Bronchial epithelial cell (primary cell): ENCODE results near the gene FAM25G. TPM values are rescaled to one million over a fixed set of nuclear protein-coding genes. Genes with fewer than 3 reads are reported as not detected.
"Not testable (repeated sequence)": the region's sequence is repeated elsewhere in the genome, so short reads cannot be mapped to it uniquely, and the experiment has no call there.

Experiments used
- DNase-seq: peaks from one replicate; pipeline ENCODE4 v3.0.0-alpha.2; 2010; ENCODE audit warnings: low read depth
- FAIRE-seq: peaks from 2 replicates; lab custom pipeline; 2011; peaks lifted over from hg19 to GRCh38; lab: Jason Lieb, UNC
- H3K27me3 ChIP-seq: 2 replicates; pipeline ENCODE4 v1.5.1; 2011; ENCODE audit warnings: low read length; ENCODE audit not compliant: control insufficient read depth, insufficient read depth
- H3K36me3 ChIP-seq: 2 replicates; pipeline ENCODE4 v1.5.1; 2011; ENCODE audit warnings: low read length; ENCODE audit not compliant: control insufficient read depth, insufficient read depth
- H3K4me3 ChIP-seq: 2 replicates; pipeline ENCODE4 v1.5.1; 2011; ENCODE audit warnings: mild to moderate bottlenecking, low read depth, low read length, control low read depth
- total RNA-seq: library from RNA; depleted of rRNA; stranded (reverse); fragments of >200 nt; gene quantifications from 2 replicates; pipeline ENCODE4 v1.2.1, GENCODE V29; 2014
- TF ChIP-seq, protein P1 (sequence below): IDR thresholded peaks from 2 replicates; pipeline ENCODE4 v1.5.1; 2011; ENCODE audit warnings: mild to moderate bottlenecking, moderate library complexity, low read length, control low read depth, inconsistent platforms; ENCODE audit not compliant: insufficient read depth, severe bottlenecking

The FAM25G gene
- total RNA-seq, 1 donor from 2014 or later, result not detected

DNA sequence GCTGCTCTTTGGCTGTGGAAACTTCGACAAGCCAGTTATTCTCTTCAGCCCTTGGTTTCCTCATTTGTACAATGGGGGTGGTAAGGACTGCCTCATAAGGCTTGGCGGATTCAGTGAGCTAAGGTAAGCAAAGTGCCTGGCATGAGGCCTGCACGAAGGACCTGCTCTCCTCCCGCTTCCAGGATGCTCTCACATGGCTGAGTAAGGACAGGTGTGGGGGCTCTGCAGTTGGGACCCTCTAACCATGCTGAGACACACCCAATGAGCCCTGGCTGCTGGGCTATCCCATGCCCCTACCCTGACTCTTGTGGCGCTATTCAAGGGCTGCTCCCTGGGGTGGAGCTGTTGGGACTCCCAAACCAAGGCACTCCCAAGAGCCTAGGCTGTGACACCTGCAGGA is 16.4 kb downstream of the FAM25G start:
- H3K27me3 ChIP-seq, FAIRE-seq, DNase-seq, H3K4me3 ChIP-seq, H3K36me3 ChIP-seq: not testable (repeated sequence)

DNA sequence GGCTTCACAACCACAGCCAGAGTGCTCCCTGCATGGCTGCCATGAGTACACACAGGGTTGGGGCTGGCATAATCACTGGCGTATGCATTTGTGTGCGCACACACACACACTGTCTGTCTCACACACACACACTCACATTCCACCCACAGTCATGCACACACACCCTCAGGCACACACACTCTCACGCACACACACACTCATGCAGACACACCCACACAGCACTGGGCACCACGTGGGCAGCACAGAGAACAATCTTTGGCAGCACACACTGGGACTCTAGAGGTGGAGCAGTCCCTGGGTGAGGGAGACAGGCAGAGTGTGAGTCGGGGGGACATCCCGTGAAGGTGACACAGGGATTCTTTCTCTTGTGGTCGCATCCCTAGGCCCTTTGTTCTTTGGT is 18.0 kb downstream of the FAM25G start:
- not testable (repeated sequence) for H3K4me3 ChIP-seq, FAIRE-seq, H3K27me3 ChIP-seq, H3K36me3 ChIP-seq, DNase-seq

DNA sequence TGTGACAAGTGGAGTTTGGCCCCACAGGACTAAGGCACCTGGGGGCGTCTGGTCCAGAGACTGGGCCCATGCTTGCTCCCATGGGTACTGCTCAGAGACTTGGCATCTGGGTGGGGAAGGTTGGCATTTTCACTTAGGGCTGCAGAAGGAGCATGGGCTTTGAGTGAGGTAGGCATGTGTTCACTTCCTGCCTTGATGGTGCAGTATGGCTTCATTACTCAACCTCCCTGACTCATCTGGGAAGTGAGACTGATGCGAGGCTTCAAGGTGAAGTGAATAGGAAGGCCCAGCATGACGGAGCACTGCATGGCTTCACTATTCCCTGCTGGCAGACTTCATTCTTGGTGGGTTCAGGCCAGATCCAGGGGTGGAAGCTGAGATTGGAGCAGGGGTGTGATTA is 18.9 kb downstream of the FAM25G start:
- not testable (repeated sequence) for FAIRE-seq

DNA sequence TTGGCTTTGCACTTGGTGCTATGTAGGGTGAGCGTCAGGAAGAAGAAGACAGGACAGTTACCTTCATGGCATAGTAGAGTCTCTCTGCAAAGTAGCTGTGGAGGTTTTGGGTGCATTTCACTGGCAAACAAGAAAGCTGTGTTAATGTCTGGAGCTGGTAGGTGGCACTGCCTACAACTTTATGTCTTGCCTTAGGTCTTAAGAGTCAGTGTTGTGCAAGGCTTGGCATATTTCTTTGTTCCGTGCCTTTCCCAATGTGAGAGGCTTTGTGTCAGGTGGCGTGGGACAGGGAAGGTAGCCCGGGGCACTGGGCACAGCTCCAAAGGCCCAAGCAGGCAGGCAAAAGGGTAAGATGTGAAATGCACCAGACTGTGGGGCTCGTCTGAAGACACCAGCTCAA is 19.4 kb downstream of the FAM25G start:
- H3K27me3 ChIP-seq, H3K36me3 ChIP-seq, DNase-seq, H3K4me3 ChIP-seq, FAIRE-seq: not testable (repeated sequence)

More for the DNA sequence above, 18.9 kb downstream of the FAM25G start:
- H3K27me3 ChIP-seq, H3K4me3 ChIP-seq, H3K36me3 ChIP-seq, DNase-seq: not testable (repeated sequence)

DNA sequence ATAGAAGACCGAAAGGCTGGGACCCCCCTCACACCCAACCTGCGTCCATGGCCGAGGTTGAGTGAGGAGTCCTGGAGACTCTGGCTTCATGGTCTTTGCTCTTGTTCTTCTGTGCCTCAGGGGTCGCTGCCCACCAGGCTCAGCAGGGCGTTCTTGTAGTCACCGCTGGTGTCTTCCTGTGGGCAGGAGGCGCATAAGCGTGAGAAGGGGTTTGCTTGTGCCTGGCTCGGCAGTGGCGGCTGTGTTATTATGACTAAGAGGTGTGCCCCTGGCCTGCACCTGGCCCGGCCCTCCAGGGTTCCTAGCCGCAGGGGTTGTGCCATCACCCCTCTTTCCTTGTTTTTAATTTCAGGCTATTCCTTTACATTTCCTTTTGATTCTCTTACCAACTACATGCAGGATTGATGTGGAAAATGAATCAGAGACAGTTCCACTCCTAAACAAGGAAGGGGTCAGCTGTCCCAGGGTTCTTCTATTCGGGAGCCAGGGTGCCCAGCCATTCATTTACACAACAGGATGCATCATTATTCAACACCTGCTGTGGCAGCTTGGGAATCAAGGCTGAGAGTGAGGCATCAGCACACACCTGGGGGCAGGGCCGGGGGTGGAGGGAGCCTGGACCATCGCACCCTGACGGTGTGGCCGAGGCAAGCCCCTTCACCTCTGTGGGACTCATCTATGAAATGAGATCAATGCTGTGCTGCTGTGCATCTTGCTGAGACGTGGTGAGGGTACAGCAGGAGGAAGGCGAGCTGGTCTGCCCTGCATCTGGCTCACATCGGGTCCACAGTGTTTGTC is 22.6 kb downstream of the FAM25G start:
- not testable (repeated sequence) for H3K4me3 ChIP-seq, FAIRE-seq, H3K27me3 ChIP-seq, H3K36me3 ChIP-seq, DNase-seq

DNA sequence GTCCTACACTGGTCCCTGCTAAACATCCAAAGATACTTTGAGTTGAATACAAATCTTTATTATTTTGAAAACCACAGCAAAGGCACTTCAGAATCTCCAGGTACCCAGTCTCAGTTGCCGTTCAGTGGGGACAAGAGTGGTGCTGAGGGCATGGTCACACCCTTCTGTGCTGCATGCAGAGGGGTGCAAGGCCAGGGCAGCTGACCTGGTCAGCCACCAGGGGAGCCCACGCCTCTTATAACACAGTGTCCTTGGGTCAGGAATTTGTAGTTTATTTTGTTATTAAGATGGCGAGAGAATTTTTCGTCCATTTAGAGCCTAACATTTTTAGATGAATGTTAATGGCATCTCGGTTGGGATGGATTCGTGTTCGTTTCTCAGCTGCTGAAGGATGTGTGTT is 23.5 kb downstream of the FAM25G start:
- not testable (repeated sequence) for DNase-seq, FAIRE-seq, H3K27me3 ChIP-seq, H3K4me3 ChIP-seq, H3K36me3 ChIP-seq

DNA sequence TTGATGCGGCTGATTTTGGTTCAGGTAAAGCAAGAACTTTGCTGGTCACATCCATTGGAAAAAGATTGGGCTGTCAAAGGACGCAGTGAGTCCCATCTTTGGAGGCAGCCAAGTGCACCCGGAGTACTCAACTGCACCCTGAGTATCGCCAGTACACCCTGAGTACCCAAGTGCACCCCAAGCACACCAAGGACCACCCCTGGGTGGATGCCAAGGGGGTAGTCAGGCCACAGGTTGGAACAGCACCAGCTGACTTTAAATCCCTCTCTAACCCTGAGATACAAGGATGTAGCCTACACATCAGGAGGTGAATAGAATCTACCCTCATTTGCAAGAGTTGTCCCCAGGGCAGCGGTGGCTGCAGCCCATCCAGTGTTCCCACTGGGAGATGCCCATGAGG is 24.0 kb downstream of the FAM25G start:
- not testable (repeated sequence) for DNase-seq, H3K4me3 ChIP-seq, H3K36me3 ChIP-seq, H3K27me3 ChIP-seq, FAIRE-seq

DNA sequence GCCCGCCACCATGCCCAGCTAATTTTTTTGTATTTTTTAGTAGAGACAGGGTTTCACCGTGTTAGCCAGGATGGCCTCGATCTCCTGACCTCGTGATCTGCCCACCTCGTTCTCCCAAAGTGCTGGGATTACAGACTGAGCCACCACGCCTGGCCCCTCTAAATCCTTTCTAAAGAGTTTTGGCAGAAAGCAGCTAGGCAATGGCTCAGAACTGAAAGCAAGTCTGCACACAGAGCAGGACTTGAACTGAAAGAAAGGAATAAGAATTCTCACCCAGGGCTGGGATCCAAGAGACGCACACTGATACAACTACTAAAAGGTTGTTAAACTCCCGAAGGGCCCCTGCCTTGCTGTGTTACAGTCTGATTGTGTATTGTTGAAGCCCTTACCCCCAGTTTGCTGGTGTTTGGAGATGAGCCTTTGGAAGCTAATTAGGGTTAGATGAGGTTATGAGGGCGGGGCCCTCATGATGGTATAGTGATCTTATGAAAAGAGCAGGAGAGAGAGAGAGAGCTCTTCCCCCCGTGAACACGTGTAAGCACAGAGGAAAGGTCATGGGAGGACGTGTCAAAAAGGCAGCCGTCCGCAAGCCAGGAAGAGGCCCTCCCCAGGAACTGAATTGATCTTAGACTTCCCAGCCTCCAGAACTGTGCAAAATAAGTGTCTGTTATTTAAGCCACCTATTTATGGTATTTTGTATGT is 26.1 kb downstream of the FAM25G start:
- not testable (repeated sequence) for H3K36me3 ChIP-seq, DNase-seq, H3K27me3 ChIP-seq, FAIRE-seq, H3K4me3 ChIP-seq

DNA sequence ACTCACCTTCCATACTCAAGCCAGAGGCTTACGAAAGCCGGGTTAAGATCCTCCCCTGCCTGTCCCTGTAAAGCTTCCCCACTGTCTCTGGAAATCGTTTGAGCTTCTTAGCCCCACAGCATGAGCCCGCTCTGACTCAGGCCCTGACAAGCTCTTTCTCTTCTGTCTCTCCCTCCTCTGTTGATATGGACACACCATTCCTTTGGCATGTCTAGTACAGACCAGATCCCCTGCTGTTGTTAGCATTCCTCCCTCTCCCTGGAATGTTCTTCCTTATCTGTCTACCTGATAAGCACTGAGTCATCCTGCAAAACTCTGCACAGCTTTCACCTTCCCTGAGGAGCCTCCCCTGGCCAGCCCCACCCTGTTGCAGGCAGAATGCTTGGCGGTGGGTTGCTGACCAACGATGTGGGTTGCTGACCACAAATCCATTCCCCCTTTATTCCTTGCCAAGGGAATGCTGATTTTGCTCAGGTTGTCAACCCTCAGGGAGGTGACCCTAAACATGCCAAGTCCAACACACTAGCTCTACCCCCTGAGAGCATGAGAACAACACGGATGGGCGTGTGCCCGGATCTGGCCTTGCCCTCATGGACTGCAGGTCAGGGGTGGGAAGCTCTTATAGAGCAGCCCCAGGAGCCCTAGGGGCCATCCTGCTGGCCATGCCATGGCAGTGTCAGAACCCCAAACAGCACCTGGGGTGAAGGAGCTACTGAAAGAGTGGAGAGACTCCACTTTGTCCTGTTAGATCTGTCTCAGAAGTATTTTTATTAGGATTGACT is 28.7 kb downstream of the FAM25G start:
- not testable (repeated sequence) for H3K36me3 ChIP-seq, H3K27me3 ChIP-seq, FAIRE-seq, H3K4me3 ChIP-seq, DNase-seq

DNA sequence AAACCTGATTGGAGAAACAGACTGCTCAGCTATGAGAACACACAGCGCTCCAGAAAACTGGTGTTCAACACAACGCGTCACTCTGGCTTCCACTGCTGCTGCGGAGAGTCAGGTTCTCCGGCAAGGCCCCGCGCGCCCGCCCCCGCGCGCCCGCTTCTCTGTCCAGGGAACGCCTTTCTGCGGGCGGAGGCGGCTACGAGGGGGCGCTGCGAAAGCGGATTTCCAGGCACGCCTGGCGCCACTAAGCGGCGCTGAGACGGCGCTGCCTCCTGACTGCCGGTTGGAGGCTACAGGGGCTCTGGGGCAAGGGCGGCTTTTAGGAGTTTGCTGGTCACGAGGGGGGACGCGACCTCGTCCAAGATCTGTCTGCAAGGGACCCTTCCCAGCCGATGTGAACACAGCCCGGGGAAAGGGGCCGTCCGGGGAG is 30.2 kb downstream of the FAM25G start:
- DNase-seq, result peak; percentile 68
- not testable (repeated sequence) for FAIRE-seq, H3K27me3 ChIP-seq, H3K36me3 ChIP-seq, H3K4me3 ChIP-seq
- TF ChIP-seq, protein P1, sequence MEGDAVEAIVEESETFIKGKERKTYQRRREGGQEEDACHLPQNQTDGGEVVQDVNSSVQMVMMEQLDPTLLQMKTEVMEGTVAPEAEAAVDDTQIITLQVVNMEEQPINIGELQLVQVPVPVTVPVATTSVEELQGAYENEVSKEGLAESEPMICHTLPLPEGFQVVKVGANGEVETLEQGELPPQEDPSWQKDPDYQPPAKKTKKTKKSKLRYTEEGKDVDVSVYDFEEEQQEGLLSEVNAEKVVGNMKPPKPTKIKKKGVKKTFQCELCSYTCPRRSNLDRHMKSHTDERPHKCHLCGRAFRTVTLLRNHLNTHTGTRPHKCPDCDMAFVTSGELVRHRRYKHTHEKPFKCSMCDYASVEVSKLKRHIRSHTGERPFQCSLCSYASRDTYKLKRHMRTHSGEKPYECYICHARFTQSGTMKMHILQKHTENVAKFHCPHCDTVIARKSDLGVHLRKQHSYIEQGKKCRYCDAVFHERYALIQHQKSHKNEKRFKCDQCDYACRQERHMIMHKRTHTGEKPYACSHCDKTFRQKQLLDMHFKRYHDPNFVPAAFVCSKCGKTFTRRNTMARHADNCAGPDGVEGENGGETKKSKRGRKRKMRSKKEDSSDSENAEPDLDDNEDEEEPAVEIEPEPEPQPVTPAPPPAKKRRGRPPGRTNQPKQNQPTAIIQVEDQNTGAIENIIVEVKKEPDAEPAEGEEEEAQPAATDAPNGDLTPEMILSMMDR, result peak; percentile 35
